ENCODE results near the gene PRKCA. TPM values are rescaled to one million over a fixed set of nuclear protein-coding genes. Genes with fewer than 3 reads are reported as not detected.
A peak's percentile ranks its signal among the peaks of the same experiment; 100 is the strongest.

Gene PRKCA
- total and polyA plus RNA-seq, 2 of the 13 experiments (the other 11 are each of a cell fraction or from before 2014, with no cell fraction given) = 18.5 to 21.5 TPM

- Histone ChIP-seq H3K4me2 (ENCODE audit: low read depth, low read length) (peak overlapping the region; percentile 65), H3K27ac (ENCODE audit: extremely low read length, insufficient read depth, low read length) (peak overlapping the region; percentile 83)
Measured at GRCh38 chr17:66414561-66415175, 112.3 kb downstream of the PRKCA start.

More at GRCh38 chr17:66414561-66415175, 112.3 kb downstream of the PRKCA start:
- ChIA-PET CTCF (ENCODE audit: low intra/inter-chr PET ratio, low total read pairs) (no interaction called here), POLR2A (interaction anchor here (0.9 to 2.5 kb wide), 10 partner anchors 11 to 185 kb away, joined by 3 to 17 read pairs (median 4); partner anchors contain the start of gene APOH)
- H3K4me1 ChIP-seq (ENCODE audit: insufficient read depth, low read length) = peaks cover 82% of the 10 kb centered on the region
- H3K4me3 ChIP-seq (replicated peaks in 1 of 3; ENCODE audit: insufficient read depth in 1 of 3, low read depth in 2 of 3, low read length in 3 of 3) = peak overlapping the region in 1 of 3 experiments; percentile 0; a peak in 1 of 6 replicates
- no peaks in the 10 kb centered on the region for H3K9me3 ChIP-seq (ENCODE audit: low read length)
- in situ Hi-C loops (cut with HindIII; ENCODE audit: extremely low pct_ligation_motif_present, low pct_unique_long_range_greater_than_20kb) (loop anchor here (10.0 kb wide), 1 partner anchor 110 kb away; the partner anchor contains the start of gene PRKCA), intact Hi-C loops (cut with micrococcal nuclease; ENCODE audit: unreplicated experiment) (loop anchor here (2.0 to 5.0 kb wide), 2 partner anchors 110 to 187 kb away; partner anchors contain the start of gene APOH)
- H3K27me3 ChIP-seq (ENCODE audit: control insufficient read depth in 1 of 2, insufficient read depth in 2 of 2, low read length in 2 of 2) = no peaks in the 10 kb centered on the region
- FAIRE-seq (no peak), DNase-seq (ENCODE audit: low spot score) (no peak), ATAC-seq (no peak)
- BruUV-seq (replicated peaks) = TSS peak; percentile 93
- H4K20me1 ChIP-seq (ENCODE audit: insufficient read depth, low read length) = no peaks in the 10 kb centered on the region
- H3K9ac ChIP-seq (ENCODE audit: insufficient read depth, low read depth, low read length) = peak overlapping the region; percentile 8
- no peak overlapping the region for H2AFZ ChIP-seq (ENCODE audit: low read length)
- H3K79me2 ChIP-seq (ENCODE audit: insufficient read depth, low read length) = peaks cover 54% of the 10 kb centered on the region
- H3K36me3 ChIP-seq (replicated peaks in 1 of 2; ENCODE audit: control insufficient read depth in 1 of 2, insufficient read depth in 2 of 2, low read length in 2 of 2) = no peaks in the 10 kb centered on the region
- whole genome bisulfite sequencing (ENCODE audit: low lambda C conversion rate) = 80% methylated on average over 4 of the region's 4 CpGs
- TF ChIP-seq, protein P1, sequence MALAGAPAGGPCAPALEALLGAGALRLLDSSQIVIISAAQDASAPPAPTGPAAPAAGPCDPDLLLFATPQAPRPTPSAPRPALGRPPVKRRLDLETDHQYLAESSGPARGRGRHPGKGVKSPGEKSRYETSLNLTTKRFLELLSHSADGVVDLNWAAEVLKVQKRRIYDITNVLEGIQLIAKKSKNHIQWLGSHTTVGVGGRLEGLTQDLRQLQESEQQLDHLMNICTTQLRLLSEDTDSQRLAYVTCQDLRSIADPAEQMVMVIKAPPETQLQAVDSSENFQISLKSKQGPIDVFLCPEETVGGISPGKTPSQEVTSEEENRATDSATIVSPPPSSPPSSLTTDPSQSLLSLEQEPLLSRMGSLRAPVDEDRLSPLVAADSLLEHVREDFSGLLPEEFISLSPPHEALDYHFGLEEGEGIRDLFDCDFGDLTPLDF (CRISPR knock-in tag; IDR thresholded peaks at IDR 0.05) = 0 out of 2 replicates have a peak, but pooled peaks have one; percentile 33
- TF ChIP-seq NCOA1 (CRISPR knock-in tag; IDR thresholded peaks at IDR 0.05) = peak; percentile 11; the same call in 1 of the 2 replicates
- no peak; the same call in 1 of the 2 replicates for TF ChIP-seq ZNF292 (CRISPR knock-in tag; IDR thresholded peaks at IDR 0.05; ENCODE audit: borderline replicate concordance, low read depth)
- TF ChIP-seq, protein P2, sequence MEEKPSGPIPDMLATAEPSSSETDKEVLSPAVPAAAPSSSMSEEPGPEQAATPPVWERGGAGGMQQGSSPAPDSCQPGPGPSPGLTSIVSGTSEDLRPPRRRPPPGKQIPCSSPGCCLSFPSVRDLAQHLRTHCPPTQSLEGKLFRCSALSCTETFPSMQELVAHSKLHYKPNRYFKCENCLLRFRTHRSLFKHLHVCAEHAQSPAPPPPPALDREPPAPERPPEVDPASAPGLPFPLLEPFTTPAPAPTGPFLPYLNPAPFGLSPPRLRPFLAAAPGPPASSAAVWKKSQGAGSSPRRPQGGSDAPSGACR (CRISPR knock-in tag; IDR thresholded peaks at IDR 0.05) = 0 out of 2 replicates have a peak, but pooled peaks have one; percentile 1
- TF ChIP-seq RFXANK (CRISPR knock-in tag; IDR thresholded peaks at IDR 0.05) = no peak
- TF ChIP-seq, protein P3, sequence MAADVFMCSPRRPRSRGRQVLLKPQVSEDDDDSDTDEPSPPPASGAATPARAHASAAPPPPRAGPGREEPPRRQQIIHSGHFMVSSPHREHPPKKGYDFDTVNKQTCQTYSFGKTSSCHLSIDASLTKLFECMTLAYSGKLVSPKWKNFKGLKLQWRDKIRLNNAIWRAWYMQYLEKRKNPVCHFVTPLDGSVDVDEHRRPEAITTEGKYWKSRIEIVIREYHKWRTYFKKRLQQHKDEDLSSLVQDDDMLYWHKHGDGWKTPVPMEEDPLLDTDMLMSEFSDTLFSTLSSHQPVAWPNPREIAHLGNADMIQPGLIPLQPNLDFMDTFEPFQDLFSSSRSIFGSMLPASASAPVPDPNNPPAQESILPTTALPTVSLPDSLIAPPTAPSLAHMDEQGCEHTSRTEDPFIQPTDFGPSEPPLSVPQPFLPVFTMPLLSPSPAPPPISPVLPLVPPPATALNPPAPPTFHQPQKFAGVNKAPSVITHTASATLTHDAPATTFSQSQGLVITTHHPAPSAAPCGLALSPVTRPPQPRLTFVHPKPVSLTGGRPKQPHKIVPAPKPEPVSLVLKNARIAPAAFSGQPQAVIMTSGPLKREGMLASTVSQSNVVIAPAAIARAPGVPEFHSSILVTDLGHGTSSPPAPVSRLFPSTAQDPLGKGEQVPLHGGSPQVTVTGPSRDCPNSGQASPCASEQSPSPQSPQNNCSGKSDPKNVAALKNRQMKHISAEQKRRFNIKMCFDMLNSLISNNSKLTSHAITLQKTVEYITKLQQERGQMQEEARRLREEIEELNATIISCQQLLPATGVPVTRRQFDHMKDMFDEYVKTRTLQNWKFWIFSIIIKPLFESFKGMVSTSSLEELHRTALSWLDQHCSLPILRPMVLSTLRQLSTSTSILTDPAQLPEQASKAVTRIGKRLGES (CRISPR knock-in tag; IDR thresholded peaks at IDR 0.05; ENCODE audit: borderline replicate concordance) = 0 out of 2 replicates have a peak, but pooled peaks have one; percentile 53
- 0 out of 2 replicates have a peak, but pooled peaks have one; percentile 11 for TF ChIP-seq YEATS2 (CRISPR knock-in tag; IDR thresholded peaks at IDR 0.05; ENCODE audit: borderline replicate concordance)

All from HepG2 (cell line).